HG02678 (cell line): ENCODE data around the gene PRAC1.

Experiments
- ATAC-seq: cut with Tn5 transposase; IDR thresholded peaks from one replicate; pipeline ENCODE4 v1.9.1; 2021; ENCODE audit warnings: mild to moderate bottlenecking, moderate library complexity; ENCODE audit not compliant: unreplicated experiment

The PRAC1 gene

DNA sequence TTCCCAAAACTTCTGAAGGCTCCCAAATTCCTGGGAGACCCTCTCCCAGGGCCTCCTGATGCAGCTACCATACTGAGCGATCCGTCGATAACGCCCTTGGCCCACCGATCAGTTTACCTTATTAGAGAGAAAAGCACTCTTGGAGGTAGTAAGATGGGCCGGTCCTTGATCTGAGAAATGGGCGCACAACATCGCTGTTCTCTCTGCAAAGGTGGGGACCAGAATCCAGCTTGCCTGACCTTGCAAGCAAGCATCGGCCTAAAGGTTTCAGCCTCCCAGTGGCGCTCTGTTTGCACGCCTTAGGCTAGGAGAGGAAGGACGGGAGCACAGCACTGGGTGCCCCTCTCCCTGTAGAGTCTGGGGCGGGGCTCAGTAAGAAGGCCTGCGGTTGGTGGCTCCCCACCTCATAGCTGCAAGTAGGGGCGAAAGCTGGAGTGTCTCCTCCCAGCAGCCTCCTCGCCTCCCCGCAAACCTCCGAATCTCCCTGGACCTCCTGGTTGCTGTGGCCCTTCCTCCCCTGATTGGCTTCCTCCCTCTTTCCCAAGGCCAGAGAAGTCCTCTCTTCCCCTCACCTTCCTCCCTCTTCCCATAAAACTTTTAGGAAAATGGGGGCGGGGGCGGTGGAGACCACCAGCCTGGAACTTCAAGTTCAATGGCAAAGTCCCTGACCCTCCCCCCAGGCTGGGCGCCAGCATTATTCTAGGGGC lies at the start of gene PRAC1:
PRAC1 (minus strand) TSS at position 318 of the 707 bp plus-strand sequence; CDS start at position 192, 126 bp downstream.
- no peak for ATAC-seq

DNA sequence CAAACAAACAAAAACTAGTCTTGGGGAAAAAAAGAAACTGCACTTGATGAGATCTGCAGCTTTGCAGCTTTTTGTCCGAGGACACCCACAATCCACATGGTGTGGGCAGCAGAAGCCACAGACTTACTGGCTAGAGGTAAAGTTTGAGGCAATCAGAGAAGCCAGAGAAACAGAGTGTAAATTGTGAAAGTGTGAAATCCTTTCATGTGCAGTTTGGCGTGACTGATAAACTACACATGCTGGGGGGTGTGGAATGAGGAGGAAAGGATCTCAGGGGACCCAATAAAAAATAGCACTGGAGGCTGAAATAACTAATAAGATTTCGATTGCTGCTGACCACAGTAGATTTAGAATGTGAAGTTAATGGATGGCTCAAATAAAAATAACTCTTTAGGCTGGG lies 48.6 kb upstream of the PRAC1 start:
- no peak for ATAC-seq

DNA sequence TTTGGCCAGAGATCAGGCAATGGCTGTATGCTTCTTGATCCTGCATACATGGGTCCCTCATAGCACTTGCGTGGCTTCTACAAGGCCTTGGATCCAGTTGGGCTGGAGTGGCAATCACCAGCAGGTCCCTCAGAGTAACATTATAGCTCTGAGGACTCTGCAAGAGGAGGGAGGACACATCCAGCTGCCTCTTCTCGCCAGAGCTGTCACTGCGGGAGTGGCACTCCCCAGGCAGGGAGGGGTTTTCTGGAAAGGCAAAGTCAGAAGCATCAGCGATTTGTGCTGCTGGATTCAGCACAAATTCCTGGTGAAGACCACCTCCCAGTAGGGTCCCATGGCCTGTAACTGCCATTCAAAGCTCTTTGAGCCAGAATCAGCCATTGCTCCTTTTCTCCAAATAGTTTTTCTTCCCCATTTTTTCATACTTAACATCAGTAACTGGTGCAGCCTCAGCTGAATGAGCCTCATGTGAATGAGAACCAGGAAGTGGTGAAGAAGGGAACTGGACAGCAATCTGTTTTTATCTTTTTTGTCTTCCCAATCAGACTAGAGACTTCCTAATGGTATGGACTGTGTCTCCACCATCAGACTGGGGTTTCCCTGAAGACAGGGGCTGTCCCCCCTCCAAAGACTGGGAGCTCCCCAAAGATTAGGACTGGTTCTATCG lies 46.8 kb upstream of the PRAC1 start:
- ATAC-seq, result no peak

DNA sequence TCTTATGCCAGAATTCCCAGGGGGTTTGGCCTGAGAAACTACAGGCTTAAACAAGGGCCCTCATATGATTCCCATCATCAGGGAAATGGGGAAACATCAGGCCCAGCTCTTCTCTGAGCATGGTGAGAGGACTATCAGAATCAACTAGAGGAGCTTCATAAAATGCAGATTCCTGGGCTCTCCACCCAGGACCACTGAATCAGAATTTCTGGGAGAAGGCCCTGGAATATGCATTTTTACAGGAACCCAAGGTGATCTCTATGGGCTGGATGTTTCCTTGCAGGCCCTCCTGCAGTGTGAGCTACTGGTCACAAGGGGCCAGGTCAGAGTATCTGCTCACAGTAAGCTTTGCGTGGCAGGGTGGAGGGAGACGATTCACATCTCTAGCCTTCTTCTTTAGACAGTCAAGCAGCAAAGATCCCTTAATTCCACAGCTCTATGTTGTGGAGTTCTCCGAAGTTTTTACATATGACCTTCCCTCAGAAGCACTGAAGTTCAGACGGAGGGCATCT lies 45.0 kb upstream of the PRAC1 start:
- no peak for ATAC-seq

DNA sequence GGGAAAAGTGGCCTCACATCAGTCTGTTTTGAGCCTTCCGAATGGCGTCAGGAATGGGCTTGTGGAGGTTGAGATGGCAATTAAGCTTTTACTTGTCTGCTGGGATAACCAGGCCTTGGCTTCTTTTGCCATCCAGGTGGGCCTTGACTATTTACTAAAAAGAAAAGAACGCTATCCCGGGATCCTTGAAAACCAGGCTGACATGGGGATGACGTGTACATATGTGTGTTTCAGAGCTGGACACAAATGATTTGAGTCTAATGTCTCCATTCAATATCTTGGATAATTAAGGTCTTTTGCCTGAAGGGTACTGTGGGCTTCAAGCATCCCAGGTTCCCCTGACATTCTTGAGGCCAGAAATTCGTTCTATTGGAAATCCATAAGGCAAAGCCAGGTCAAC lies 38.8 kb upstream of the PRAC1 start:
- no peak for ATAC-seq

DNA sequence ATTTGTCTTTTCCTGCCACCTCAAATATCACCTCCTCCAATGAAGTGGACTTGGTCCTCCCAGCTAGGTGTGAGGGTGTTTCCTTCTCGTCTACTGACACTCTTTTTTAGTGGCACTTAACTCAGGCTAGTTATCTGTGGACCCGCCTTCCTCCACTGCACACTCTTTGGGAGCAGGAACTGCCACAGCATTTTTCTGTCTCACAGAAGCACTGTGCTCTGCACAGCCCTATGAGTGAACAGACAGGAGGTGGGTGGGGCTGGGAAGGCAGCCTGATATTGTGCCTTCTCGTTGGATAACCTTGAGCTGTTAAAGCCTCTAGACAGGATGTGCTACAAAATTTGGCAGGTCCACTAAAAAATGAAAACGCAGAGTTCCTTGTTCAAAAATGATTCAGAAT lies 38.1 kb upstream of the PRAC1 start:
- no peak for ATAC-seq

DNA sequence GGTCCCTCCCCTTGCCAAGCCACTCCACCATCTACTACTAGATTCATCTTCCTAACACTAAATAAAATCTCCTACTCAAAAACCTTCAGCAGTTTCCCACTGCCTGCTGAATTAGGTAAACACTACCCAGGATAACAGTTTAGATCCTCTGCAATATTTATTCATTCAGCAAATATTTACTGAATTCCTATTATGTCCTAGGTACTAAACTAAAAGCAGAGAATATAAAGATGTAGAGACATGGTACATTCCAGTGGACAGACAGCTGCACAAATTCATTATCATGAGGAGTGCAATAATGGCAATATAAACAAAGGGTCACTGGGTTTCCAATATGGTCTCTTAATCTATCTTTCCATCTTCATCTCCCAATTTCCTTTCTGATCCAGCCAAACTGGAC lies 37.0 kb upstream of the PRAC1 start:
- ATAC-seq, result no peak

DNA sequence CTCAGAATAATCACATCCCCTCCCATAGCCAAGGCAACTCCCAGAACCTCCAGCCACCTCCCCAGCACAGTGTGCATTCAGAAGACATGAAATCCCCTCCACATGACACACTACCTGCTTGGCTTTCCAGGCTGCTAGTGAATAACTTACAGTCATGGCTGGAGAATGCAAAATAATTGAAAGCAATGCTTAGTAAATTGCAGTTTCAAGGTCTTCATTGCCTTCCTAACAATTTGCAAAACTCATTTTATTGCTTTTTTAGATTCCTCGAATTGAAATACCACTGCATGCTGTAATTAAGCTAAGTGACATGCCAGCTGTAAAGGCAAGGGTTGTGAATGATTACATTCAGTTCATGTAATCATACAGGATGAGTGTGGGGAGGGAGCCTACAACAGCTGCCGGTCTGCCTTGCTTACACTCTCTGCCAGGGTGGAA lies 35.2 kb upstream of the PRAC1 start:
- ATAC-seq, result no peak

DNA sequence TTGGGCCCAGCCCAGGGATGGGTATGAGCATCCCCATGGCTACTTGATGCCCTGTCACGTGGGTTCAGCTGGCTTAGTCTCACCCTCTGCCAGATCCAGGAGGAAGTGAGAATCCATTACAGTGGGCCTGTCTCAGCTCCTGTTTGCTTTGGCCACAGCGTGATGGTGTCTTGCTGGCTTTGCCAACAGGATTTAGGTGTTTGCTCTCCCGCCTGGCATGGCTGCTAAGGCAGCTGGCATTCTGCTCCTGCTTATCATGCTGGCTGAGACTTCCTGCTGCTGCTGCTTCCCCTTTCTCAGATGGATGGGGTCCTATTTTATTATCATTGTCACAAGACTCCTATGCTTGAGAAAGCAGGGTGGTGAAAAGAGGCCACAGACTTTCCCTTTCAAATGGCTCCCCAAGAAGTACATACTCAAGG lies 34.5 kb upstream of the PRAC1 start:
- ATAC-seq, result no peak

DNA sequence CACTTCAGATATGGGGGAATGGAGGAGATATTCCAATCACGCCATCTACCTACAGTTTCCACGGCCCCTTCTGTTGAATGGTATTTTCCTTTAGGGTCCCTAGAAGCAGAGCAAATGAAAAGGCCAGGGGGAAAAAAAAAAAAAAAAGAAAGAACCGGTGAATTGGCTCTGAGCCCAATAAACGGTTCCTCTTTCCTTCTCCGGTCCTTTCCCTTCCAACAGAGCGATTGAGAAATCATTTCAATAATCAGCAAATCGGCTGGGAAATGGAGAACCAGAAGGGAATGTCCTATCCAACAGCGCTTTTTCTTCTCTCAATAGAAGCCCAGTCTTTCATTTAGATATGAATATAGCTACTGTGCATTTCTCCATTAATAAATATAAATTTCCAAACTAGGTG lies 33.0 kb upstream of the PRAC1 start:
- no peak for ATAC-seq

DNA sequence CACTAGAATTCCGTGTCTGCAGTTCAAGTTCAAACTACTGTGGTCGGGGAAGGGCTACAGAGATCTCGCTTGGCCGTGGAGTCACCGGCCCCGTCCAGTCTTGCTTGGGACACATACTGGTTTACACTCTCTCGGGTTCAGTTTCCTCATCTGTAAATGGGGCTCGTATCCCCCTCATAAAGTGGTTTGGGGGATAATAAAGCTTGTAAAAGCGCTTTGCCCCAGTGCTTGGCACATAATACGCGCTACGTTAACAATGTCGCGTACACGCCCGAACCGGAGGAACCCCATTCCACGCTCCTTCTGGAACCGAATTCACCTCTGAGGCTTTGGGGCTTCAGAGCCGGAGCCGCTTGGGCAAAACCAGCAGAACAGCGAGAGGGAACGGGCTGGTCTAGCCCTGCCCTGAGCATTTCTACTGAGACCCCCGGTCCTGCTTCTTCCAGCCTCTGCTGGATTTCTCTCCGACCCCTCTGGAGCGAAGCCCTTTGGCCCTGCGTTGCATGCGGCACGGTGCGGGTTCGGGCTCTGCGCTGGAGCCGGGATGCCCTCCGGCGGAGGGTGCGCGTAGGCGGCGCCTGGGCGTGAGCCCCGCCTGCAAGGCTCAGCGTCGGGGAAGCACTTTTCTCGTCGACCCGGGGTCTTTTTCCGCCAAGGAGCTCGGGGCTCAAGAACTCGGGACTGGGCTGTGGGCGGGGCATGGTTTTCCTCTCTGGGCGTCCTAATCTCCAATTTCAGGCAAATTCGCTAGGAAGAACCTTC lies 32.4 kb upstream of the PRAC1 start:
- no peak for ATAC-seq

DNA sequence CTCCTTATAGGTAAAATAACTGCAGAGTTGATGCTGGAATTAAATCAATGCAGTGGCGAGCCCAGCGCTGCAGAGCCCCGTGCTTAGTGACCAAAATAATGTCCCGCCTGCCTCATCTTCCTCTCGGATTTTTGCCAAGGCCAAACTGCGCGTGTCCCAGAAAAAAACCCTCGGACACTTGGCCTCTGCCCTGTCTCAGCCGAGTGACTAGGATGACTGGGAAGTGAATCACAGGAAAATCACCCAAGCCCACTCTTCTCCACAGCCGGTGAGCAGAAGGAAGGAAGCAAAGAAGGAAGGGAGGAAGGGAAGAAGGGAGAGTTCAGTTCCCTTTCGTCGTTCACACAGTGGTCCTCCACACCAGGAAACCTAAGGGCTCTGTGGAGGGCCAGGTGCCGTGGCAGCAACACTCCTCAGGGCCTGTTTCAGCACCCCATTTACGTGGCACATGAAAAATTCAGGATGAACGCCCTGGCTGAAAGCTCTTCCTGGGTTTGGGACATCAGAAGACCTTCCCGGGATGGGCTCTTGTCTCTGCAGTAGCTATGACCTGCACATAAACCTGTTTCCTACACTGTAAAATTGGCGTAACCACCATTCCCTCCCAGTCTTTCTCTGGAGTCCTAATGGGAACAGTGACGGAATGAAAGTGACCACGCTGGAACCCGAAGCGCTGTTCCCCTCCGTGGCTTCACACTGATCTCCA lies 31.6 kb upstream of the PRAC1 start:
- no peak for ATAC-seq

DNA sequence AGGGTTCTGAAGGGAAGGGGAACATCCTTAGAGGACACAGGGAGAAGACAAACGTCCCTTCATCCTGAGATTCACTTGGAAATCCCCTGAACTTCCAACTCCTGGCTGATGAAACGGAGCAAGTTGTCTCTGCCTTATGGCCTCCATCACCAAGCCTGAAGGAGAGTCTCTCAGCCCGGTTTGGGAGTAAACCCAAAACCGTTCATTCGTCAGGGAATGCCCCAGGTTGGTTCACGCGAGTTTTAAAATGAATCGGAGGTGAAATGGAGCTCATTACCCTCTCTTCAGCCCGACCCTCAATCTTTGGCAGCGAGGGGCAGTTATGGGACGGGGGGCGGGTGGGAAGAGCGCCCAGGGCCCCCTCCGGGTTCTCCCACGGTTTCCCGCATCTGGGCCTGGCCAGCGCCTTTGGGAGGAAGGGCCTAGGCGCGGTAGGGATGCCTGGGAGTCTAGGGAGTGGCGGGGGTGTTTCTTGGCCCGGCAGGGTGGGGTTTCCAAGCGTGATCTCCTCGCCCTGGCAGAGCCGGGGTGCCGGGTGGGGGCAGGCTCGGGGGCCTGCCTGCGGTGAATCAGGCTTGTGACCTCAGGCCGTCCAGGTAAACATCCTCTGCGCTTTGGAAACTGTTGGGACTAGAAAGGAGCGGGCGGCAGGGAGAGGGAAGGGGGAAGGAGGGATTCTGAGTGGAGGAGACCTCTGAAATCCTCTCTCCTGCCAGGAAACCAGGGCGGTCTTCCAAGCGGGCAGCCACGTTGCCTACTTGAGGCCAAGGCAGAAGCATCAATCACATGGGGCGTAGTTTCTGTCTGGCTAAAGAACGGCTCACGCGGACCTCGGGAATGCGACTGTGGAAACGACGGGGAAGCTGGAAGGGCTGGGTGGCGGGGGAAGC lies 30.3 kb upstream of the PRAC1 start:
- no peak for ATAC-seq

DNA sequence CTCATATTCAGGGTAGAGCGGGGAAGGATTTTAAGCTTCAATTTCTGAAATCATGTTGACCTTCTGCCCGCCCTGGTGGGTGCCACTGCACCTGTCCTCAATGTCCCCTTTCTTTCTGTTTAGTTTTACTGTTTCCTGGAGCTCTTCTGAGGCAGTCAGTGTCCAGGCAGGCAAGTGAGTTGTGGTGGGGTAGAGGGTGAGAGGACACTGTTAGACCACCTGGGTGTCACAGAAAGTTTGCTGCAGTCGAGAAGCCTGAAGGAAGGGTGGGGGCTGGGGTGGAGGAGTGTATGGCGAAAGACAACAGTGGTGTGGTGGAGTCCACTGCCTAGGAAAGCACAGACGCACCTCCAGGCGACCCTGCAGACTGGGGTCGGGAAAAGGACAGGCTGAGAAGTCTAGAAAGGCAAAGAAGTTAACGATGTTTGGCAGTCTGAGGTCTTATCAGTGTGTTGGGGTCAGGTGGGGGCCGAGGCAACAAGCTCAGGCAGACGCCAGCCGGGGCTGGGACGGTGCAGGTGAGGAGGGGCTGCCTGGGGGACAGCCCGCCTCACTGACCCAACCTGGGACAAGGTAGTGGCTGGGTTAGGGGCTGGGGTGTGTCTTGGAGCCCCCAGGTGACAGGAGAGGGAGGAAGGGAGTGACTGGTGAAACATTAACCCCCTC lies 29.5 kb upstream of the PRAC1 start:
- ATAC-seq, result no peak

DNA sequence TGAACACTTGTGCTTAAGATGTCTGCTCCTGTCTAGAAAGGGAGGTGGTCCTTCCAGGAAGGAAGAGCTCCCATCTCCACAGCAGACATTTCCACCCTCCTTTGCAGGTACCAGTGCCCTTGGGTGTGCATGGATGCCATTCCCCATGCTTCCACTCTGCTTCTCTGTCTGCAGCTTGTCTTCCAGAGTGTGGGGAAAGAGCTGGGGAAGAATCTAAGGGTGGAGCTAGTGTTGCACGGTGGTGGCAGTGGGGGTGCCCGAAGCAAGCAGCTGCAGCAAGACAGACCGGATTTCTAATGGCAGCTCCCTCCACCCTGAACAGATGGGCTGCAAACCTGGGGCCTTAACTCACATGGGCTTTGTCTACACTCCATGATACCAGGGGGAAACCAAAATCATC lies 28.9 kb upstream of the PRAC1 start:
- ATAC-seq, result no peak

DNA sequence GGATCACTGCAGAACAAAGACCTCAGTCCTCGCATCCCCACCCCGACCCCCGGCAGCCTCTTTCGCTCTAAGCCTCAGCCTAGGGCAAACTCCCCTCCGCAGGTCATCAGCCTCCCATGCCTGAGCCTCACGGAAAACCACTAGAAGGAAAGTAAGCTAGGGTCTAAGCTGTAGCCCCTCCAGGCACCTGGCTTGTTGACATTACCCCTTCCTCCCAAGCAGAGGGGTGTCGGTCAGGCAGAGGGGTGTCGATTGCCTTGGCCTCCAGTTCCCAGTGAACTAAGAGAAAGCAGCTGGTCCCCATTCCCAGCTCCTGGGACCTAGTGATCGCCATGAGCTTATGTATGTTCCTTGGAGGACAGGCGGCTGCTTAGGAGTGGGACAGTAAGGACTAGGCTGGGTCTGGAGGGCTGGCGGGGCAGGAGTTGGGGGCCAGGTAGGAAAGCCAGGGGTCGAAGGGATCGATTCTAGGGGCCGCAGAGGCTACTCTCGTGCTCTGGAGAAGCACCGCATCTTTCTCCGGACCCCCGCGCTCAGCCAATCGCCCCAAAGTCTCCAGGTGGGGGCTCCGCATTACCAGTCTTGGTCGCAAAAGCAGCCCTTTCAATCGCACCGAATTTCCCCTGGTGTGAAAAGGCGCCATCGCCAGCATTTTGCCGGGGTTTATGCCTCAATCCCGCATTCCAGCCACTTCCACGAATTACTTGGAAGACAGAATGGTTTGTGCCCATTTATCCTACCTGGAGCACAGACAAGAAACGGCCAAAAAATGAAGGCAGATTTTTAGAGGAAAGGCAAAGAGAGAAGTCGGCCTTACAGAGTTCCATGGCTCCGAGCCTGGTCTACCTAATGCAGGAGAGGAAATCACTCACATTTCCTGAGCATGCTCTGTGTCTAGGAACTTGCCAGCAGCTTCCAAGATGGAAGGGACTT lies 27.6 kb upstream of the PRAC1 start:
- no peak for ATAC-seq

DNA sequence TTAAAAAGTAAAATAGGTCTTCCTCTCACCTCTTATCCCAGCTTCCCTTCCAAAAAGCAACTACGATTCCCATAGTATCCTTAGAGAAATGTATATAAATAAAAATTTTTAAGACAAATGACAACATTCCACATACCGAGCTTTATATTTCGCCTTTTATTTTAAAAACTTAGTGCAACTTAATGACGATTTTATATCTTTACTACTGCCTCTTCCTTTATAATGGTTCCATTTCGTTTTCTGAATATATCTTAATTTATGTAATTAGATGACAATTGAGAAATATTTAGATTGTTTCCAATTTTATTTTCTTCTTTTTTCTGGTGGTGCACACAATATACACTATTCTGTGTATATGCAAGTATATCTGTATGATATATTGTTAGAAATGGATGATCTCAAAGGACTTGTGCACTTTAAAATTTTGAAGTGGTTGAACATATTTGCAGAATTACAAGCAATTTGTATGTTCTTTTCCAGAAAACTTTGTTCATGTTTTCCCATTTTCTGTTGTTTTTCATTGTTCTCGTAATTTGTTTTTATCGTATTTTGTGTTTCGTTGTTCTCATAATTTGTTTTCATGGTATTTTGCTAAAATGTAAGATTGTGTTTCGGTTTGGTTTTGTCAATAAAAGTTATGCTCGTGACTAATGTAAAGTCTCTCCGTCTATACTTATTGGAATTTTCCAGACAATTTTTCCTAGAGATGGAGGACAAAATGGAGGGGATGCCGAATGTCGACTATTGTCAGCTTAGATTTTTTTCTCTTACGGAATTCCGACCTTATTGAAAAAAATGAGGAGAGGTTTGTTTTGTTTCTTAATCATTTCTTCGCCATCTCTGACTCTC lies 26.6 kb upstream of the PRAC1 start:
- no peak for ATAC-seq
